ENCODE measurements around the gene PHKG1.

- TF ChIP-seq POLR2AphosphoS5 (IDR thresholded peaks at IDR 0.05; ENCODE audit: low read depth): no peak
- TF ChIP-seq CTCF (IDR thresholded peaks at IDR 0.05; ENCODE audit: insufficient read depth, low read length): no peak
Measured at GRCh38 chr7:56048245-56048644, 44.5 kb downstream of the PHKG1 start.
